Transverse colon (tissue), 4 donors: Measurements from ENCODE around the gene PRPSAP1.

ENCODE experiments used
- CTCF ChIP-seq, 5 experiments: fragments of 200-600 bp in 3 of 5; fragments of 450-650 bp in 2 of 5; sonication (generic) in 3 of 5; IDR thresholded peaks; 1 replicate in 2 of 5; 2 replicates in 3 of 5; pipeline ENCODE4 v1.5.1; 2016 to 2017; ENCODE audit warnings: antibody characterized with exemption in 5 of 5, inconsistent platforms in 3 of 5, mild to moderate bottlenecking in 2 of 5, moderate library complexity in 1 of 5
- EP300 ChIP-seq: sonication (generic); formaldehyde crosslinking; IDR thresholded peaks from one replicate; pipeline ENCODE4 v1.6.1; 2017; ENCODE audit warnings: antibody characterized with exemption, low read depth
- POLR2A ChIP-seq: fragments of 450-650 bp; IDR thresholded peaks from one replicate; pipeline ENCODE4 v1.6.1; 2016; ENCODE audit warnings: antibody characterized with exemption, mild to moderate bottlenecking, moderate library complexity
- POLR2AphosphoS5 ChIP-seq, 3 donors: sonication (generic); formaldehyde crosslinking; IDR thresholded peaks; one replicate each; pipeline ENCODE4 v1.6.1; 2016; ENCODE audit warnings: antibody characterized with exemption in 3 of 3

GRCh38 chr17:76307299-76307965 is 46.3 kb downstream of the PRPSAP1 start:
- TF ChIP-seq POLR2A (no peak), POLR2AphosphoS5 (IDR thresholded peaks at IDR 0.05) (no peak), EP300 (no peak), CTCF (IDR thresholded peaks at IDR 0.05) (no peak)
